DND-41 (cell line): ENCODE results near the gene KIF17.

Experiments used
- ATAC-seq: fragments of 200-7000 bp; cut with Tn5 transposase; 3 replicates; pipeline ENCODE4 v1.9.1; 2021; ENCODE audit warnings: low read depth; ENCODE audit not compliant: insufficient read depth
- DNase-seq: peaks from one replicate; pipeline ENCODE4 v3.0.0-alpha.2; 2020
- H2AFZ ChIP-seq: 2 replicates; pipeline ENCODE4 v1.6.0; 2012; ENCODE audit warnings: low read depth, low read length
- H3K27ac ChIP-seq: 2 replicates; pipeline ENCODE4 v1.5.1; 2012; ENCODE audit warnings: low read length, inconsistent platforms
- H3K27me3 ChIP-seq: fragments of 200-600 bp; sonication (generic); 2 replicates; pipeline ENCODE4 v1.6.0; 2012; ENCODE audit warnings: low read length, mild to moderate bottlenecking, inconsistent platforms; ENCODE audit not compliant: insufficient read depth, poor library complexity
- H3K36me3 ChIP-seq: 2 replicates; pipeline ENCODE4 v1.5.1; 2012; ENCODE audit warnings: low read length, inconsistent platforms; ENCODE audit not compliant: insufficient read depth
- H3K4me1 ChIP-seq: 2 replicates; pipeline ENCODE4 v1.5.1; 2012; ENCODE audit warnings: mild to moderate bottlenecking, low read length; ENCODE audit not compliant: insufficient read depth
- H3K4me2 ChIP-seq: 2 replicates; pipeline ENCODE4 v1.6.0; 2012; ENCODE audit warnings: mild to moderate bottlenecking, moderate library complexity, low read length, inconsistent platforms; ENCODE audit not compliant: insufficient read depth
- H3K4me3 ChIP-seq, 2 experiments: fragments of 200-600 bp in 1 of 2; shearing (Covaris generic) in 1 of 2; 2 replicates each; pipeline ENCODE4 v1.5.1; 2012 to 2016; ENCODE audit warnings: inconsistent platforms in 2 of 2, low read length in 2 of 2, mild to moderate bottlenecking in 2 of 2, low read depth in 1 of 2, moderate library complexity in 1 of 2
- H3K79me2 ChIP-seq: 2 replicates; pipeline ENCODE4 v1.6.0; 2012; ENCODE audit warnings: low read length, inconsistent platforms; ENCODE audit not compliant: insufficient read depth
- H3K9ac ChIP-seq: 2 replicates; pipeline ENCODE4 v1.6.0; 2012; ENCODE audit warnings: low read depth, mild to moderate bottlenecking, inconsistent platforms, low read length, moderate library complexity
- H3K9me3 ChIP-seq: 2 replicates; pipeline ENCODE4 v1.5.1; 2012; ENCODE audit warnings: low read length, moderate library complexity, mild to moderate bottlenecking, inconsistent platforms; ENCODE audit not compliant: insufficient read depth, severe bottlenecking
- H4K20me1 ChIP-seq: 2 replicates; pipeline ENCODE4 v1.6.0; 2012; ENCODE audit warnings: low read length; ENCODE audit not compliant: insufficient read depth
- CTCF ChIP-seq: IDR thresholded peaks from 2 replicates; pipeline ENCODE4 v1.5.1; 2012; ENCODE audit warnings: borderline replicate concordance, low read length, moderate library complexity, mild to moderate bottlenecking; ENCODE audit not compliant: poor library complexity, severe bottlenecking; ENCODE audit errors: extremely low read depth
- EZH2 ChIP-seq: IDR thresholded peaks from 3 replicates; pipeline ENCODE4 v1.6.1; 2012; ENCODE audit warnings: borderline replicate concordance, low read depth, mild to moderate bottlenecking, moderate library complexity, low read length, inconsistent platforms; ENCODE audit not compliant: severe bottlenecking

KIF17 gene

GRCh38 chr1:20713440-20713839 lies 4.4 kb downstream of the KIF17 start:
- TF ChIP-seq EZH2, result no peak
- no peak for TF ChIP-seq CTCF
- no peak overlapping the region for H3K4me3 ChIP-seq
- no peak overlapping the region for H3K27ac ChIP-seq
- no peak overlapping the region for H2AFZ ChIP-seq
- H3K4me2 ChIP-seq, result no peak overlapping the region
- DNase-seq, result no peak
- H3K4me1 ChIP-seq, result peaks cover 10% of the 10 kb centered on the region
- no peaks in the 10 kb centered on the region for H3K79me2 ChIP-seq
- no peak for ATAC-seq
- no peaks in the 10 kb centered on the region for H3K9me3 ChIP-seq
- H3K9ac ChIP-seq, result no peak overlapping the region
- no peaks in the 10 kb centered on the region for H4K20me1 ChIP-seq
- H3K27me3 ChIP-seq, result peaks cover 10% of the 10 kb centered on the region
- no peaks in the 10 kb centered on the region for H3K36me3 ChIP-seq

GRCh38 chr1:20712215-20712577 lies 5.6 kb downstream of the KIF17 start:
- Histone ChIP-seq H3K27ac (no peak overlapping the region), H2AFZ (no peak overlapping the region), H3K9me3 (no peaks in the 10 kb centered on the region), H3K4me3 (no peak overlapping the region), H3K9ac (no peak overlapping the region), H4K20me1 (0 out of 2 replicates have a peak, but pooled peaks cover 3% of the 10 kb centered on the region), H3K4me2 (no peak overlapping the region), H3K4me1 (peaks cover 2% of the 10 kb centered on the region; the same call in 1 of the 2 replicates), H3K79me2 (no peaks in the 10 kb centered on the region), H3K36me3 (no peaks in the 10 kb centered on the region), H3K27me3 (peaks cover 4% of the 10 kb centered on the region)
- no peak for DNase-seq
- no peak for TF ChIP-seq EZH2
- no peak for TF ChIP-seq CTCF
- 0 out of 3 replicates have a peak, but pooled peaks have one; percentile 33 for ATAC-seq

- H3K4me3 ChIP-seq, result no peak overlapping the region
- peaks cover 1% of the 10 kb centered on the region for H3K27me3 ChIP-seq
- H3K27ac ChIP-seq, result no peak overlapping the region
- TF ChIP-seq CTCF (no peak), EZH2 (no peak)
- H4K20me1 ChIP-seq, result 0 out of 2 replicates have a peak, but pooled peaks cover 3% of the 10 kb centered on the region
- DNase-seq (no peak), ATAC-seq (no peak)
- no peaks in the 10 kb centered on the region for H3K9me3 ChIP-seq
- H3K4me1 ChIP-seq, result no peaks in the 10 kb centered on the region
- no peak overlapping the region for H3K9ac ChIP-seq
- H2AFZ ChIP-seq, result no peak overlapping the region
- no peaks in the 10 kb centered on the region for H3K79me2 ChIP-seq
- H3K36me3 ChIP-seq, result no peaks in the 10 kb centered on the region
- H3K4me2 ChIP-seq, result no peak overlapping the region
These were observed 6.3 kb downstream of the KIF17 start for GRCh38 chr1:20711285-20712214.
